HS-5 (cell line): ENCODE measurements around the gene PER3.
A peak's percentile ranks its signal among the peaks of the same experiment; 100 is the strongest.

Experiments
- DNase-seq: peaks from one replicate; pipeline ENCODE4 v3.0.0-alpha.2; 2012; ENCODE audit warnings: low read depth

Gene PER3

GRCh38 chr1:7873801-7874795, 90.0 kb downstream of the PER3 start:
- no peak for DNase-seq

GRCh38 chr1:7878027-7878426, 93.9 kb downstream of the PER3 start:
- DNase-seq = no peak

- DNase-seq = no peak
These were observed 95.1 kb downstream of the PER3 start for GRCh38 chr1:7879228-7879627.

GRCh38 chr1:7884757-7885156, 100.7 kb downstream of the PER3 start:
- no peak for DNase-seq

GRCh38 chr1:7885513-7886404, 101.7 kb downstream of the PER3 start:
- no peak for DNase-seq

GRCh38 chr1:7886405-7886745, 102.3 kb downstream of the PER3 start:
- no peak for DNase-seq

- DNase-seq = no peak
These were observed 104.4 kb downstream of the PER3 start for GRCh38 chr1:7888248-7889081.

GRCh38 chr1:7890853-7891252, 106.8 kb downstream of the PER3 start:
- DNase-seq = no peak

- no peak for DNase-seq
These were observed 107.7 kb downstream of the PER3 start for GRCh38 chr1:7891804-7892203.

GRCh38 chr1:7893529-7894180, 109.6 kb downstream of the PER3 start:
- DNase-seq = peak; percentile 60
